Motor neuron (in vitro differentiated cells): Measurements from ENCODE around the gene NRTN. TPM values are rescaled to one million over a fixed set of nuclear protein-coding genes. Genes with fewer than 3 reads are reported as not detected.
"Not testable (repeated sequence)": the region's sequence is repeated elsewhere in the genome, so short reads cannot be mapped to it uniquely, and the experiment has no call there.

Experiments used
- ATAC-seq, 8 experiments: fragments of 200-7000 bp; cut with Tn5 transposase; replicated peaks in 6 of 8; 2 replicates each; pipeline ENCODE4 v1.8.0; 2021; ENCODE audit warnings: mild to moderate bottlenecking in 8 of 8, moderate library complexity in 8 of 8
- H3K27ac ChIP-seq, 2 donors: fragments of 250-450 bp; sonication (Bioruptor Pico); 2 replicates each; pipeline ENCODE4 v1.9.0; 2021; ENCODE audit warnings: antibody characterized with exemption in 2 of 2, mild to moderate bottlenecking in 2 of 2, moderate library complexity in 1 of 2
- H3K4me1 ChIP-seq, 2 donors: fragments of 250-450 bp; sonication (Bioruptor Pico); replicated peaks in 1 of 2; 2 replicates each; pipeline ENCODE4 v1.6.1; 2021; ENCODE audit warnings: antibody characterized with exemption in 2 of 2, mild to moderate bottlenecking in 2 of 2, moderate library complexity in 1 of 2
- H3K4me3 ChIP-seq, 5 donors: fragments of 250-450 bp; sonication (Bioruptor Pico); 2 replicates each; pipeline ENCODE4 v1.9.0; 2021; ENCODE audit warnings: antibody characterized with exemption in 5 of 5, mild to moderate bottlenecking in 5 of 5, moderate library complexity in 4 of 5
- WGBS, 10 experiments: fragments of 450-650 bp; shearing (Covaris generic); methylation state at CpG; one replicate each; pipeline ENCODE4 v1.0.0; 2022; 5-methylcytosine and 5-hydroxymethylcytosine counted together
- in situ Hi-C, 9 experiments: fragments of 400-800 bp; cut with MboI; loops; one replicate each; pipeline ENCODE4 v1.15.0; 2021; ENCODE audit warnings: low sequenced_read_pairs in 9 of 9, low pct_unique_long_range_greater_than_20kb in 2 of 9; ENCODE audit not compliant: unreplicated experiment in 9 of 9
- total RNA-seq, 8 experiments: library from RNA; unstranded; fragments of 300-600 nt; gene quantifications; 2 replicates each; pipeline versions ENCODE4 v1.2.3 to v1.2.4, GENCODE V29; 2022

NRTN gene, protein sequence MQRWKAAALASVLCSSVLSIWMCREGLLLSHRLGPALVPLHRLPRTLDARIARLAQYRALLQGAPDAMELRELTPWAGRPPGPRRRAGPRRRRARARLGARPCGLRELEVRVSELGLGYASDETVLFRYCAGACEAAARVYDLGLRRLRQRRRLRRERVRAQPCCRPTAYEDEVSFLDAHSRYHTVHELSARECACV
- total RNA-seq, result 1 to 10 TPM in 3 of 8 experiments, under 1 TPM in 3, not detected in 2; 0.49 to 2.7 (median 1.1) TPM

DNA sequence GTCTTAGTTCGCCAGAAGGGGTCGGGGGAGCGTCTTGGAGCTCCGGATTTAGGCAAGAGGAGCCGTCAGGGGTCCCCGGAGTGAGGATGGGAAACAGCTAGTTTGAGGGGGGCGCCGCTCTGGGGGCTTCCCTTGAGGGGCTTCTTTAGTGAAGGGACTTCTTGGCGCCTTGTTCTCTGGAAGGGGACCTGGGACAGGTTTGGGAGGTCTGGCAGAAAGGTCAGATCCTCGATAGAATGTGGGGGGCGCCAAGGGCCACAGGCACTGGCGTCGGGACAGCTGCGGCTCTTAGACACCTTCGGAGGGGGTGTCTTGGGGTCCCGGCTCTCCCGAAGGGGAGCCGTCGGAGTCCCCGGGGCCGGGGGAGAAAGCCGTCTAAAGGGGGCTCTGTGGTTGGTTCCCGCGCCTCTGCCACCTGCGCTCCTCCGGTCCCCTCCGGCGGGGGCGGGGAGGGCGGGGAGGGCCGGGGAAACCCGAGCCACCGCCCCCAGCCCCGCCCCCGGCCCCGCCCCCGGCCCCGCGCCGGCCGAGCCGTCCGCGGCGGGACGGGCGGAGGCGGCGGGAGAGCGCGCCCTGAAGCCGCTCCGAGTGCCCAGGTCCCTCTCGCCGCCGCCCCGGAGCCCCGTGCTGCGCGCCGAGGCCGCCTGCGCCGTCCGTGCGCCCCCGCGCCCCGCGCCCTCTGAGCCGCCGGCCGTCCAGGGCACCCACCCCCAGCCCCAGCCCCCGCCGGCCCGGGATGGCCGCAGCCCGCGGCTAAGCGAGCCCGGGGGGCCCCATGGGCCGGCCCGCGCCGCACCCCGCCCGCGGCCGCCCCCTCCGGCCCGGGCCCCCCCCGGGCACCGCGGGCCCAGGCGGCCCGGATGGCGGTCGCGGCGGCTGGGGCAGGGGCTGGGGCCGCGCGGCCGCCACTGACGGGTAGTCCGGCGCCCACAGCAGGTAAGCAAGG, at the start of gene NRTN:
Gene NRTN (plus strand): TSS at position 552 of the 946 bp plus-strand sequence. CDS start 19,099 bp downstream, outside the sequence.
- WGBS, 10 experiments, result 0% methylated on average over 3 of the region's 107 CpGs; no CpG with 5 or more reads in 9 of the 10 experiments
- peak in 4 of 8 experiments; percentile 0 to 11 (median 6) for ATAC-seq
- peak within 1 kb of the TSS in 1 of 2 donors; percentile 36 for H3K27ac ChIP-seq
- peak within 1 kb of the TSS; percentile 16 to 37 (median 32) for H3K4me3 ChIP-seq
- peaks cover 11 to 26% of the 10 kb centered on the region in 2 donors for H3K4me1 ChIP-seq
- in situ Hi-C loops, result loop anchor here in 1 of 9 experiments (10.0 to 25.0 kb wide), 2 partner anchors 80 to 208 kb away; no protein-coding TSS in a partner anchor

DNA sequence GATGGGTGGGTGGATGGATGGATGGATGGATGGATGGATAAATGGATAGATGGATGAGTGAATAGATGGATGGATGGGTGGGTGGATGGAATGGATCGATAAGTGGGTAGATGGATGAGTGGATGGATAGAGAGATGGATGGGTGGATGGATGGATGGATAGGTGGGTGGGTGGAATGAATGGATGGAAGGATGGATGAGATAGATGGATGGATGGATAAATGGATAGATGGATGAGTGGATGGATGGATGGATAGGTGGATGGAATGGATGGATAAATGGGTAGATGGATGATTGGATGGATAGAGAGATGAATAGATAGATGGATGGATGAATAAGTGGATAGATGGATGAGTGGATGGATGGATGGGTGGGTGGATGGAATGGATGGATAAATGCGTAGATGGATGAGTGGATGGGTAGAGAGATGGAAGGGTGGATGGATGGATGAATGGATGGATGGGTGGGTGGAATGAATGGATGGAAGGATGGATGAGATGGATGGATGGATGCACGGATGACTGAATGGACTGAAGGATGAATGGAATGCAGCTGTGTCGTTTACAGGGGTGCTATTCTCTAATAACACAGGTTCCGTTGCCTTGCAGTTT, 42.2 kb upstream of the NRTN start:
- ATAC-seq, result no peak
- H3K27ac ChIP-seq, result no peak overlapping the region
- no peaks in the 10 kb centered on the region for H3K4me1 ChIP-seq
- no peak overlapping the region for H3K4me3 ChIP-seq
- 56 to 92% (median 77%) methylated on average over 1 to 5 of the region's 5 CpGs for WGBS, 10 experiments
- in situ Hi-C loops, result no loop called here

DNA sequence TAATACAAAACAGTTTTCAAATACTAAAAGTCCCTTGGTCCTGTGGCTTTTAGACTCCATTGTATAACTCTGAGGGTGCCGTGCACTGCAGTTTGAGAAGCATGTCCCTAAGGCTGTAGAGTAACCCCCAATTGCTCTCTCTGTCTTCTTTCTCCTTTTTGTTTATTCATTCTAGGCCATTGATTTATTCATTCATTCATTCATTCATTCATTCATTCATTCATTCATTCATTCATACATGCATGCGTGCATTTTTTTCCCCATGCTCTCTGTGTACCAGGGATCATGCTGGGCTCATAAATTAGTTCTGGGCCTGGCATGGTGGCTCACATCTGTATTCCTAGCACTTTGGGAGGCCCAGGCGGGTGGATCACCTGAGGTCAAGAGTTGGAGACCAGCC, 39.6 kb upstream of the NRTN start:
- in situ Hi-C loops, result no loop called here
- Histone ChIP-seq H3K4me3 (no peak overlapping the region), H3K4me1 (no peaks in the 10 kb centered on the region), H3K27ac (no peak overlapping the region)
- ATAC-seq, result no peak
- 67 to 100% (median 93%) methylated on average over 1 to 3 of the region's 3 CpGs; no CpG with 5 or more reads in 5 of the 10 experiments for WGBS, 10 experiments

DNA sequence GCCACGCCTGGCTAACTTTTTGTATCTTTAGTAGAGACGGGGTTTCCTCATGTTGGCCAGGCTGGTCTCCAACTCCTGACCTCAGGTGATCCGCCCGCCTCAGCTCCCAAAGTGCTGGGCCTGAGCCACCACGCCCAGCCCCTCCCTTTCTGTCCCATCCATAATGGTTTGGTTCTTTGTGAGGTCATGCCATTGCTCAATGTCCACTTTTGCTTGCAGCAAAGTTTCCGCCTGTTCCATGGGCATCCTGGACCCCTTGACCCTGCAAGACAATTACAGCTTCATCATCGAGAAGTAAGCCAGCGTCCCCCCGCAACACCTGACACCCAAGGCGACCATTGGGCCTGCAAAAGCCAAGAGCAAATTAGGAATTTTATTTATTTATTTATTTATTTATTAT, 36.9 kb upstream of the NRTN start:
- 77 to 100% (median 93%) methylated on average over 1 to 10 of the region's 10 CpGs; no CpG with 5 or more reads in 2 of the 10 experiments for WGBS, 10 experiments
- ATAC-seq, result no peak
- H3K27ac ChIP-seq, result no peak overlapping the region
- H3K4me3 ChIP-seq, result no peak overlapping the region
- in situ Hi-C loops, result no loop called here
- no peaks in the 10 kb centered on the region for H3K4me1 ChIP-seq

DNA sequence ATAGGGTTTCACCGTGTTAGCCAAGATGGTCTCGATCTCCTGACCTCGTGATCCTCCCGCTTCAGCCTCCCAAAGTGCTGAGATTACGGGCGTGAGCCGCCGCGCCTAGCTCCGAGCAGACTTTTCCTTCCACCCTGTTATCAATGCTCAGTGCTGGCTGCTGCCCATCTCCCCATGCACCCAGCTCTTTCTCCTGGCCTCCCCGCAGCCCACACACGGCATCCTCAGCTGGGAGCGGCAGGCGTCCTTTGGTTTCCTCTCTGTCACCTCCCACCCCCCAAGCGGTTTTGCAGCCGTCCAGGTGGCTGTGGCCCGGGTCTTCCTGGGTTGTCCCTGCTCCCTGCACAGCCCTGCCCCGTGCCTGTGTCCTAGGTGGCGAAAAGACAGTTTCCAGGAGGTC, 32.5 kb upstream of the NRTN start:
- WGBS, 10 experiments, result 47 to 100% (median 94%) methylated on average over 1 to 15 of the region's 19 CpGs; no CpG with 5 or more reads in 6 of the 10 experiments
- ATAC-seq, result no peak

DNA sequence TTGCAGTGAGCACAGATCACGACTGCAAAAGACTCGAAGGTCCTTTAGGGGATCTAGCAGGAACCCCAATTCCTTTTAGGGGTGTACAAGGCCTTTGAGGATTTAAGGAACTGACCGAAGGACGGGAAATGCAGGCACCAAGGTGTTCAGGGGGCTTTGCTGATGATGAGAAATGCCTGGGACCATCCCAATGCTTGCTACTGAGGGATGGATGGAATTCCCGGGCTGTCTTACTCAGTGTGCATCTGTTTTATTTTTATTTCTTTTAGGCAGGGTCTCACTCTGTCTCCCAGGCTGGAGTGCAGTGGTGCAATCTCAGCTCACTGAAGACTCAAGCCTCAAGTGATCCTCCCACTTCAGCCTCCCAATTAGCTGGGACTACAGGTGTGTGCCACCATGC, 31.6 kb upstream of the NRTN start:
- peak overlapping the region; percentile 83 to 91 for H3K27ac ChIP-seq
- ATAC-seq, result no peak
- in situ Hi-C loops, result no loop called here
- 88 to 100% (median 93%) methylated on average over 1 to 3 of the region's 5 CpGs; no CpG with 5 or more reads in 5 of the 10 experiments for WGBS, 10 experiments
- no peak overlapping the region for H3K4me3 ChIP-seq
- peaks cover 2% of the 10 kb centered on the region in 2 donors for H3K4me1 ChIP-seq

More for the DNA sequence above, 32.5 kb upstream of the NRTN start:
- in situ Hi-C loops, result no loop called here
- no peak overlapping the region for H3K4me3 ChIP-seq
- peaks cover 2% of the 10 kb centered on the region in 2 donors for H3K4me1 ChIP-seq
- H3K27ac ChIP-seq, result no peak overlapping the region

DNA sequence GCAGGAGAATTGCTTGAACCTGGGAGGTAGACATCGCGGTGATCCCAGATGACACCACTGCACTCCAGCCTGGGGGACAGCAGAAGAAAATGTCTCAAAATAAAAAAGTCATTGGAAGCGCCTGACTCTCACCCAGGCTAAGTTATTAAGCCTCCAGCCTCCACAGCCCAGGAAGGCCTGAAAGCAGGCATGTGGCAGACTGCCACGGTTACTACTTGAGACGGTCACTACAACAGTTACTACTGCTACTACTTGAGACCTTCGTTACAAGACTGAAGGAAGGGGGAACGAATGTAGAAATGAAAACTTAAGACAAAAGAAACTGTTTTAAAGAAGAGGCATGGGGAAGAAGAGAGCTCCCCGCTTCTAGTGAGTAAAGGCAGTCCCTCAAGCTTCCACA, 29.9 kb upstream of the NRTN start:
- in situ Hi-C loops, result no loop called here
- no peak for ATAC-seq
- H3K27ac ChIP-seq, result no peak overlapping the region
- peaks cover 2% of the 10 kb centered on the region in 2 donors for H3K4me1 ChIP-seq
- no peak overlapping the region for H3K4me3 ChIP-seq
- 20 to 93% (median 77%) methylated on average over 1 to 6 of the region's 8 CpGs for WGBS, 10 experiments

DNA sequence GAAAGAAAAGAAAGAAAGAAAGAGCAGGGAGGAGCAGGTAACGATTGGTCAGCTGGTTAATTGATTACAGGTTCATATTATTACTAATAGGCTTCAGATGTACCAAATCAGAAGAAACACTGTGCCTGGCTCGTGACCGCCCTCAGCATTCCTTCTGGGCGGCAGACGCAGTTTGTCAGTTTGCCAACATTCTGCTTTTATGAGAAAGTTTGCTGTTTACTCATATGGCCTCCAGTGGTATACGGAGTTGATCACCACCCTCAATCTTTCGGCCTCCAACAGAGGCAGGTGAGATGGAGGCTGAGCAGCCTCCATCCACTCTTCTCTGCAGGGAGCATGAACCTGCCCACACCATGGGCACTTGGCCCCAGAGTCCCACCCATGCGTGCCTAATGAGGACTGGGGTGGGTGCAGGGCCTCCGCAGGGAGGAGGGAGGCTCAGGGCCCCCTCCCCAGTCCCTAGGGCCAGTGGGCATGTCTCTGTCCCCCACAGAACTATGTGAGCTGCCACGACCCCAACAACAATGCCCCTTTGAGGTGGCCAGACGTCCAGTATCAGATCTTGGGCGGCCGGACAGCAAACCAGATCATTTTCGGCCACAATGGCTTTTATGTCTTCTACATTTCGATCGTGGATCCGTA, 29.1 kb upstream of the NRTN start:
- Histone ChIP-seq H3K27ac (no peak overlapping the region), H3K4me1 (peaks cover 2% of the 10 kb centered on the region in 2 donors), H3K4me3 (no peak overlapping the region)
- in situ Hi-C loops, result no loop called here
- WGBS, 10 experiments, result 16 to 100% (median 80%) methylated on average over 1 to 14 of the region's 17 CpGs; no CpG with 5 or more reads in 2 of the 10 experiments
- ATAC-seq, result peak in 1 of 8 experiments; percentile 15

DNA sequence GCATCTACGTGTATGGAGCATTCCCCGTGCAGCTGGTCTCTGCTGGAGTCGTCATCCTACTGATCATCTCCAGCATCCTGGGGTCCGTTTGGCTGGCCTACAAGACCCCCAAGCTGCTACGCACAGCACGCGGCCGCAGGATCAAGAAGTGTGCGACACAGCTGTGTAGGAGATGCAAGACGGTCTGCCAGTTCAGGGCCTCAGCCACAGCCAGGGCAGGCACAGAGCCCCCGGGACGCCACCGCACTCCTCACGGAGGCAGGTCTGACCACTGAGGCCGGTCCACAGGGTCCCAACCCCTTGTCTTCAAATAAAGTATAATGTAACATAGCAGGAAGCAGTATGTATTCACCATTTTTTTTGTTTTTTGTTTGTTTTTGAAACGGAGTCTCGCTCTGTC, 26.5 kb upstream of the NRTN start:
- H3K27ac ChIP-seq, result no peak overlapping the region
- 0 to 100% (median 91%) methylated on average over 1 to 3 of the region's 17 CpGs; no CpG with 5 or more reads in 4 of the 10 experiments for WGBS, 10 experiments
- ATAC-seq, result no peak
- peaks cover 2% of the 10 kb centered on the region in 2 donors for H3K4me1 ChIP-seq
- H3K4me3 ChIP-seq, result no peak overlapping the region
- in situ Hi-C loops, result no loop called here

DNA sequence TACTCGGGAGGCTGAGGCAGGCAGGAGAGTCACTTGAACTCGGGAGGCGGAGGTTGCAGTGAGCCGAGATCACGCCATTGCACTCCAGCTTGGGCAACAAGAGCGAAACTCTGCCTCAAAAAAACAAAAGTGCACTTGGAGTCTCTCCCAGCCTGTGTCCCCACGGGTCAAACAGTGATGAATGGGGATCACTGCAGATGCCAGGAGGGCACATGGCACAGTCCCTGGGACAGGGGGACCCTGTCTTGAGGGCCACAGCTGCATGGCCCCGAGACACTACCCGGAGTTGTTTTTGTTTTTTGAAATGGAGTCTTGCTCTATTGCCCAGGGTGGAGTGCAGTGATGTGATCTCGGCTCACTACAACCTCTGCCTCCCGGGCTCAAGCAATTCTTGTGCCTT, 24.0 kb upstream of the NRTN start:
- ATAC-seq, H3K4me1 ChIP-seq, H3K4me3 ChIP-seq, in situ Hi-C loops, H3K27ac ChIP-seq: not testable (repeated sequence)
- WGBS, 10 experiments, result 60 to 100% (median 86%) methylated on average over 1 to 3 of the region's 11 CpGs; no CpG with 5 or more reads in 6 of the 10 experiments

DNA sequence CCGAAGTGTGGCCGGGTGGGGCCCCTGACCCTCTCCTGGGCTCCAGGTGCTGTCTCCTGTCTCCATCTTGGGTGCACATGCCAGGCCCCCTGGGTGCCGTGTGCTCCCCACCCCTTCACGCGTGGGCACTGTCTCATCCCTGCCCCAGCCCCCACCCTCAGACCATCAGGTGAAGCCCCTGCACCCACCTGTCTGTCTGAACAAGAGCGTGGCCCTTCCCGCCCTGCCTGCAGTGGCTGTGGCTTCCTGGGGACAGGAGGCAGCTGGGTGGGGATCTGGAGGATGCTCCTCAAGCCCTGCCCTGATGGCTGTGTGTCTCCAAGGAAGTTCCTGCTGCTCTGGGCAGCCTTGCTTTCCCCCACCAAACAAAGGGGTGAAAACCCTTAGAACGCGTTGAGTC, 22.5 kb upstream of the NRTN start:
- no peak overlapping the region for H3K4me3 ChIP-seq
- in situ Hi-C loops, result no loop called here
- WGBS, 10 experiments, result no CpG with 5 or more reads among the region's 9 CpGs
- H3K4me1 ChIP-seq, result no peaks in the 10 kb centered on the region
- no peak overlapping the region for H3K27ac ChIP-seq
- ATAC-seq, result peak in 3 of 8 experiments; percentile 6 to 11 (median 9)
